SKM-1 treated with dmso at 0.1 percent for 144 hours (cell line): Measurements from ENCODE around the gene ABR.
"Not testable (repeated sequence)": the region's sequence is repeated elsewhere in the genome, so short reads cannot be mapped to it uniquely, and the experiment has no call there.

Source experiments
- DNase-seq: peaks from one replicate; lab custom pipeline; 2025; ENCODE audit not compliant: unreplicated experiment; lab: John Stamatoyannopoulos, UW

ABR gene

DNA sequence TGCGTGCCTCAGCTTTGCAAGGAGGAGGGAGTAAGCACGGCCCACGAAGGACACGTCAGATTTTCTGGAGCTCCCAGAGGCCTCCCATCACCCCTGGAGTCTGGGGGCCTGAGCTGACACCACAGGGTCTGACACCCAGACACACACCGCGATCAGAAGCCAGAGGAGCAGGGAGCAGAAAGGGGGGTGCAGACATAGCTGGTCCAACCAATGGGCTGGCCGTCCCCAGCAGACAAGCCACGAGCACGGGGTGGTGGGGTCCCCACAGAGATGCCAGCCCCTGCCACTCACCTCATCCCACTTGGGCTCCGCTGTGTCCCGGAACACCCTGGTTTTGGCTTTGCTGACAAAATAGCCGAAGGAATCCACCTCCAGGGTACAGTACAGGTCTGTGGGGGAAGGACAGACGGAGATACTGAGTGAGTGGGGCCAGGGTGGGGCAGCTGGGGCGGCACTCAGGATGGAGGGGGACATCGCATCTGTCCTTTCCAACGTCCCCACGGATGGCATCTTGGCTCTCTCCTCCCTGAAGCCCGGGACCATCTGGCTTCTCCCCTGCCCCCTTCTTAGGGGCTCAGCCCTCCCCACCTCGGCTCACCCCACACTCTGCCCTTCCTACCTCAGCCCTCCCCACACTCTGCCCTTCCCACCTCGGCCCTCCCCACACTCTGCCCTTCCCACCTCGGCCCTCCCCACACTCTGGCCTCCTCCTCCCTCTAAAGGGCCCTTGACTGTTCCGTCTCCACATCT, 129.4 kb downstream of the ABR start:
- no peak for DNase-seq

GRCh38 chr17:1049446-1050225, 130.1 kb downstream of the ABR start:
- no peak for DNase-seq

DNA sequence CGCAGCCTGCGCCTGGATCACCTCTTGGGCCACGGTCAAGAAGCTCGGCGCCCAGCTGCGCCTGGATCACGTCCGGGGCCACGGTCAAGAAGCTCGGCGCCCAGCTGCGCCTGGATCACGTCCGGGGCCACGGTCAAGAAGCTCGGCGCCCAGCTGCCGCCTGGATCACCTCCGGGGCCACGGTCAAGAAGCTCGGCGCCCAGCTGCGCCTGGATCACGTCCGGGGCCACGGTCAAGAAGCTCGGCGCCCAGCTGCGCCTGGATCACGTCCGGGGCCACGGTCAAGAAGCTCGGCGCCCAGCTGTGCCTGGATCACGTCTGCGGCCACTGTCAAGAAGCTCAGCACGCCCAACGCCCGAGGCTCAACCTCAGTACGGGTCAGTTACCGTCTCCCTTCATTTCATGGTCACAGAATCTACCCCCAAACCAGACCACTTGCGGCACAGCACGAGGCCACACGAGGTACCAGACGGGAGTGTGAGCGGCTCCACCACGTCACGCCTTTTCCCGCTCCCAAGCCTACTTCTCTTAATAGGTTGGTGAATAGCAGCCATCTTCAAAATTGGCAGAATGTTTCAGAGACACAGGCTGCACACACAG, 131.2 kb downstream of the ABR start:
- not testable (repeated sequence) for DNase-seq

DNA sequence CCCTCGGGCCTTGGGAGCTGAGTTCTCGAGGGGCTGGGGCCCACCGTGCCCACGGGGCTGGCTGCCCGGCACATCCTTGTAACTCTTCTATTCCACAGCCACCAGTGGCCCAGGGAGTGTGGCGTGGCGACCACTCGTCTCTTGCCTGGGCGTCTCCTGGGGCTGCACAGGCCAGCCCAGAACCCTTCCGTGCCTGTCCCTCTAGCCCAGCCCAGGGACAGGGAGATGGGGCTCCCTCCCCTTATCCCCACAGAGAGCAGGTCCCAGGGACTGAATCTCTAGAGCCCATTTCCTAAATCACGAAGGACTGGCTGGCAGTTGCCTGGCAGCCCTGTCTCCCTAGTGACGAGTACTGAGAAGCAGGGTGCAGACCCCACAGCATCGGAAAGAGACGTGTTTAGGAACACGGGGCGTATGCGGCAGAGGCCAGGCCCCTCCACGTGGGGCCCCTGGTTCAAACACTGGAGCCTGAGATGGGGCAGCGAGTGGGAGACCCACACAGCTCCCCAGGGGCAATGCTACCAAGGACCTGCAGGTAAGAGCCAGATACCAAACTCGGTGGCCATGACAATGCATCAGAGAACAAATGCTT, 131.8 kb downstream of the ABR start:
- no peak for DNase-seq

- no peak for DNase-seq
These were observed 132.5 kb downstream of the ABR start for GRCh38 chr17:1047177-1047878.

DNA sequence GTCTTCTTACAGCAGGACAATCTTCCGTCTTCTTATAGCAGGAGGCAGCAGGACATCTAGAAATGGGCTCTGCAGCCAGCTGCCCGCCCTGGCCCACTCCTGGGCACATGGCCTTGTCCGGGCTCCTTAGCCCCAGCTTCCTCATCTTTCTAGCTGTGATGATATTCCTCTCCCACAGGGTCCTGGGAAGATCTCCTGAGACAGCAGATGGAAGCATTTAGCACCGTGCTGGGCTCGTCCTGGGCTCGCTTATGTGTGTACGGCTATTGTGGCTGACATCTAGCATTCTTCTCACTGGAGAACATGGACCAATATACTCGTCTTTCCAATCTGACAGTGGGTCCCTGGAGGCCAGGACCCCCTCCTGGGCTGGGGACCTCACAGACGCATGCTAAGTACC, 134.3 kb downstream of the ABR start:
- no peak for DNase-seq

- not testable (repeated sequence) for DNase-seq
These were observed 135.3 kb downstream of the ABR start for GRCh38 chr17:1044387-1045009.

DNA sequence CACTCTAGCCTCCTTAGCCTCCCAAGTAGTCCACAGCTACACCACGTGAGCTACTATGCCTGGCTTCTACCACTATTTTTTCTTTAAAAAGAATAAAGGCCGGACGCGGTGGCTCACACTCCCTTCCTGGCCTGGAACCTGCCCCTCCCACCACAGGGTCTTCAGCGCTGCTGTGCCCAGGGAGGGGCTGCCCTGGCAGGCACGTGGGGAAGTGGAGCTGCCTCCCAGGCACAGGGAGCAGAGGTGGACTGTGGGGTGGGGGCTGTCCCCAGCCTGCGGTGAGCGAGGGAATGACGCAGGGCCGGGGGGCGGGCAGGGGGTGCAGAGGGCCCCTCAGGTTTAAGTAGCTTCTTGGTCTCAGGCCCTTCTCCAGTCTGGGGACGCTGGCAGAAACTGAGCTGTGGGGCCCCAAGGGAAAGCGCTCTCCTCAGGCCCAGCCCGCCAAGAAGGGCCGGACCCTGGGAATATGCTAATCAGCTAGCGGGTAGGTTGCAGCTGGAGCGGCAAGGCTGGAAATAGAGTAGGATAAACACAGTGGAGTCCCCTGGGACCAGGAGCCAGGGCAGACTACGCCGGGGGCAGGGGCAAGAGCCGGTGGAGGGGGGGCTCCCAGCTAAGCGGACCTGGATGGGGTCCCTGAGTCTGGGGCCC, 136.1 kb downstream of the ABR start:
- no peak for DNase-seq

- DNase-seq: no peak
These were observed 137.3 kb downstream of the ABR start for GRCh38 chr17:1042486-1042885.

DNA sequence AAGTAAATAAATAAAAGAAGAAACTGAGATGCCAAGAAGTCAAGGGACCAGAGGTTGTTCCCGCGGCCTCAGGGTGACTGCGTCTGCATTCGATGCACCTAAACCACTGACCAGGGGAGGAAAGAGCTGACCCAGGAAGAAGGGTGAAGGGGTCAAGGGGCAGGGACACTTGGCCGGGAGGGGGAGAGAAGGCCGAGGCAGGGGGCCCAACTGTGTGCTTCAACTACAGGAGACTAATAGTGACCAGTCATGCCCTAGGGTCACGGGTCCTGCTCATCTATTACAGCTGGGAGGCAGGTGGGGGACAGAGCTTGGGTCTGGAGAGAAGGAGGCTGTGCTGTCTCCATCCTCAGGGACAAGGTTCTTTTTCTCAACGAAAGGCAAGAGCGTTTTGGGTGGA, 138.0 kb downstream of the ABR start:
- DNase-seq: no peak

DNA sequence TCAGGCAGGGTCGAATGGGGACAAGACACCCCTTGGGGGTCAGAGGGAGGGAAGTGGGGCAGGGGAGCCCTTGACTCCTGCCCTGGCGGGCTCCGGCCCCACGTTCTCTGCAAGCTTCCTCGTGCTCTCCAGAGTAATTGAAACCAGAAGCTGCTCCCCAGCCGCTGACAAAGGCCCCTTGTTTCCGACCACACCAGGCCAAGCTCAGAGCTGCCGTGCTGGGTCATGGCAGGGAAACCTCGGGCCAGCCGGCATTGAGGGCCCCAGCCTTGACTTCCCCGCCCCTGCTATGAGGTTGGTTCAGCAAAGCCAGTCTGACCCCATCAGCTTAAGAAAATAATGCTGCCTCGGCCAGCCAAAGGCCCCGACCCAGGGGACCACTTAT, 139.6 kb downstream of the ABR start:
- DNase-seq: no peak

- DNase-seq: no peak
These were observed 140.1 kb downstream of the ABR start for GRCh38 chr17:1039511-1040215.

GRCh38 chr17:1039123-1039507, 140.7 kb downstream of the ABR start:
- DNase-seq: no peak

GRCh38 chr17:1038459-1039122, 141.2 kb downstream of the ABR start:
- DNase-seq: no peak

- DNase-seq: no peak
These were observed 142.4 kb downstream of the ABR start for GRCh38 chr17:1037238-1037879.

DNA sequence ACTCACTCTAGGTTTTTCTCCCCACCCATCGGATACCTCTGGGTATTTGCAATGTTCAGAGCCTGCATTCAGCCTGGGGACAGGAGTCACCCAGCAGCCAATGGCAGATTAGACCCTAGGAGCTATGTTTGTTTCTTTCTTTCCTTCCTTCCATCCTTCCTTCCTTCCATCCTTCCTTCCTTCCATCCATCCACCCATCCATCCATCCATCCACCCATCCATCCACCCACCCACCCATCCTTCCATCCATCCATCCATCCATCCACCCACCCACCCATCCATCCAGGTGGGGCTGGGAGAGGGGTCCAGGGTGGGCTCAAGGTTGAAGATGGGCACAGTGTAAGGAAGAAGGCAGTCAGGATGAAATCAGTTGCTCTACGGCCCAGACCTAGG, 142.9 kb downstream of the ABR start:
- no peak for DNase-seq

DNA sequence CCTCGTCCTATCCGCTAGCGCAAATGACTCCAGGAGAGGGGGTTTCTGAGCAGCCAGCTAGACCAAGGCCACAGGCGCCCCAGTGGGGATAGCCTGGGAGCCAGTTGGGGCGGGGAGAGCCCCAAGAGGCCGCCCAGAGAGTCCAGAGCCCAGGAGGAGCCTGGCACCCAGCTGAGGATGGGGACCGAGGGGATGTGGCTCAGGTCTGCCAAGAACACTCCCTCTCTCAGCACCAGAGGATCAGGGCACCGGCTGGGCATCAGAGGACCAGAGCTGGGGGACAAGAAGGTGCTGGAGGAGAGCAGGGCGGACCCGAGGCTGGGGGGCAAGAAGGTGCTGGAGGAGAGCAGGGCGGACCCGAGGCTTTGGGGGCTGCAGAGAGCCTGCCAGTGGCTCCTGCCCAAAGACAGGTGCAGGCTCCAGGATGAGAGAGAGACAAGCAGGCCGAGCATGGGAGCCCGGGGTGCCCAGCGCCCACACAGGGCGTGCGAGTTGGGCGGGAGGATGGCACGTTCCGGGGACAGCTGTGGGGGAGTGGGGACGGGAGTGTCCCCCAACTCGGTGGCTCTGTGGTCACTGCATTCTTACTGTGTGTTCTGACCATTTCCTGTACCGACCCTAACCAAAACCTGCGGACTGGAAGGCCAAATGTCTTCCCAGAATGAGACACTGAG, 143.5 kb downstream of the ABR start:
- no peak for DNase-seq

- DNase-seq: no peak
These were observed 144.1 kb downstream of the ABR start for GRCh38 chr17:1035546-1036170.
